ENCODE measurements around the gene HS3ST4. TPM values are rescaled to one million over a fixed set of nuclear protein-coding genes. Genes with fewer than 3 reads are reported as not detected.

Gene HS3ST4
- total RNA-seq (not detected in 2 replicates), polyA plus RNA-seq (not detected in 2 replicates), polyA minus RNA-seq (ENCODE audit: low replicate concordance) (not detected in 2 replicates)
- not detected in 2 replicates for polyA plus RNA-seq (2012)

DNA sequence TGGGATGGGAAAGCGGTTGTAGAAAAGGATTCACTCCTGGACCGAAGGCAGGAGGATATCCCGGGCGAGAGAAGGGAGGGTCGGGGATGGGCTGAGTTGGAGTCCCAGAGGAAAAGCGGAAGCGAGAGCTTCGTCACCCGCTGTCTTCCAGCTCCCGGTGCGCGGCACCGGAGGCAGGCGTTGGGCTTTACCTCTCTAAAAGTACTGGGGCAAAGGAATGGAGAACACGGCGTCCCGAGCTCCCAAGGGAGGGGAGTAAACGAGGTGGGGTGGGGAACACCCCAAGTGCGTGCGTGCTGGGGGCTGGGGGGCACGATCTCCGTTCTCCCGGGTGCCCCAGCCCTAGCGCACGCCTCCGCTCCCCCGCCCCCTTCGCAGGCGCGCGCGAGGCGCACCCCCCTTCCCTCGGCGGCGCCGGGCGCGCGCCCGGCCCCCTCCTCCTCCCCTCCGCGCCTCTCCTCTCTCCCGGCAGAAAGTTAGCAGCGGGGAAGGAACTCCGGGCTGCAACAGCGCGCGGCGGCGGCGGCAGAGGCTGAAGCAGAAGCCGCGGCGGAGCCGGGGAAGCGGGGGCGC lies at the start of gene HS3ST4:
Gene HS3ST4, plus strand, starts transcription at position 441 of the 573 bp plus-strand sequence.
- Histone ChIP-seq H3K4me3 (replicated peaks in 1 of 4; ENCODE audit: control extremely low read depth in 1 of 4, insufficient read depth in 1 of 4, low read depth in 3 of 4, low read length in 4 of 4) (no peak within 1 kb of the TSS), H3K79me2 (ENCODE audit: control insufficient read depth, insufficient read depth, low read length) (no peaks in the 10 kb centered on the region), H3K4me1 (ENCODE audit: control insufficient read depth, extremely low read depth, insufficient read depth, low read length) (no peaks in the 10 kb centered on the region), H3K9me3 (ENCODE audit: control insufficient read depth, insufficient read depth, low read depth, low read length) (no peaks in the 10 kb centered on the region), H3K27me3 (ENCODE audit: control insufficient read depth, insufficient read depth, low read length) (peaks cover 2% of the 10 kb centered on the region), H2AFZ (ENCODE audit: low read length) (no peak within 1 kb of the TSS), H3K36me3 (ENCODE audit: control insufficient read depth, insufficient read depth, low read length) (no peaks in the 10 kb centered on the region), H3K9ac (ENCODE audit: insufficient read depth, low read length) (no peak within 1 kb of the TSS), H3K4me2 (ENCODE audit: extremely low read depth, insufficient read depth, low read length) (no peak within 1 kb of the TSS), H4K20me1 (ENCODE audit: control insufficient read depth, extremely low read depth, insufficient read depth, low read length) (no peaks in the 10 kb centered on the region), H3K27ac (ENCODE audit: insufficient read depth, low read length) (no peak within 1 kb of the TSS)
- peak; percentile 54 for TF ChIP-seq EZH2 (IDR thresholded peaks at IDR 0.05; ENCODE audit: low read length, missing control alignments)
- TF ChIP-seq, protein P1, sequence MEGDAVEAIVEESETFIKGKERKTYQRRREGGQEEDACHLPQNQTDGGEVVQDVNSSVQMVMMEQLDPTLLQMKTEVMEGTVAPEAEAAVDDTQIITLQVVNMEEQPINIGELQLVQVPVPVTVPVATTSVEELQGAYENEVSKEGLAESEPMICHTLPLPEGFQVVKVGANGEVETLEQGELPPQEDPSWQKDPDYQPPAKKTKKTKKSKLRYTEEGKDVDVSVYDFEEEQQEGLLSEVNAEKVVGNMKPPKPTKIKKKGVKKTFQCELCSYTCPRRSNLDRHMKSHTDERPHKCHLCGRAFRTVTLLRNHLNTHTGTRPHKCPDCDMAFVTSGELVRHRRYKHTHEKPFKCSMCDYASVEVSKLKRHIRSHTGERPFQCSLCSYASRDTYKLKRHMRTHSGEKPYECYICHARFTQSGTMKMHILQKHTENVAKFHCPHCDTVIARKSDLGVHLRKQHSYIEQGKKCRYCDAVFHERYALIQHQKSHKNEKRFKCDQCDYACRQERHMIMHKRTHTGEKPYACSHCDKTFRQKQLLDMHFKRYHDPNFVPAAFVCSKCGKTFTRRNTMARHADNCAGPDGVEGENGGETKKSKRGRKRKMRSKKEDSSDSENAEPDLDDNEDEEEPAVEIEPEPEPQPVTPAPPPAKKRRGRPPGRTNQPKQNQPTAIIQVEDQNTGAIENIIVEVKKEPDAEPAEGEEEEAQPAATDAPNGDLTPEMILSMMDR (conservative IDR thresholded peaks at IDR 0.05 in 1 of 2, IDR thresholded peaks at IDR 0.05 in 1 of 2; ENCODE audit: low read depth in 1 of 2, low read length in 2 of 2), result no peak
- no peak for DNase-seq (ENCODE audit: low read depth in 2 of 2)

DNA sequence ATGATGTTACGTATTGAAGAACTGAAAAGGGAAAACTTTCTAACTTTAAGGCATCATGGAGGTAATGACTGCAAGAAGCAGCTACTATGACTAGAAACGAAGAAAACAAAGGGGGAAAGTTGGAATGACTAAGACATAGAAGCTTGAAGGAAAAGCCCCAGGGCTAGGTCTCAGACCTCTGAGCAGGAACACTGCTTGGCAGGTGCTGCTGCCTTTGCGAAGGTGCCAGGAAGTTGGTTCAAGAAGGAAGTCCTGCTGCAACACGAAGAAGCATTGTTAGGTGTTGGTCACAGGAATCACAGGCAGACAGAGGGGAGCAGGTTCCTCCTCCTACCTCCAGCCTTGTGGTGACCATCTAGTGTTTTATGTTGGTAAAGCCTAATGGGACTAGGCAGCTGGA lies 48.1 kb upstream of the HS3ST4 start:
- no peaks in the 10 kb centered on the region for H3K36me3 ChIP-seq (ENCODE audit: control insufficient read depth, insufficient read depth, low read length)
- H3K4me1 ChIP-seq (ENCODE audit: control insufficient read depth, extremely low read depth, insufficient read depth, low read length), result no peaks in the 10 kb centered on the region
- H3K4me3 ChIP-seq (replicated peaks in 1 of 4; ENCODE audit: control extremely low read depth in 1 of 4, insufficient read depth in 1 of 4, low read depth in 3 of 4, low read length in 4 of 4), result no peak overlapping the region
- TF ChIP-seq, protein P1 (conservative IDR thresholded peaks at IDR 0.05 in 1 of 2, IDR thresholded peaks at IDR 0.05 in 1 of 2; ENCODE audit: low read depth in 1 of 2, low read length in 2 of 2), result no peak
- no peak for TF ChIP-seq EZH2 (IDR thresholded peaks at IDR 0.05; ENCODE audit: low read length, missing control alignments)
- no peaks in the 10 kb centered on the region for H3K79me2 ChIP-seq (ENCODE audit: control insufficient read depth, insufficient read depth, low read length)
- H3K9me3 ChIP-seq (ENCODE audit: control insufficient read depth, insufficient read depth, low read depth, low read length), result no peaks in the 10 kb centered on the region
- H2AFZ ChIP-seq (ENCODE audit: low read length), result no peak overlapping the region
- H3K27me3 ChIP-seq (ENCODE audit: control insufficient read depth, insufficient read depth, low read length), result no peaks in the 10 kb centered on the region
- H3K4me2 ChIP-seq (ENCODE audit: extremely low read depth, insufficient read depth, low read length), result no peak overlapping the region
- DNase-seq (ENCODE audit: low read depth in 2 of 2), result no peak
- H4K20me1 ChIP-seq (ENCODE audit: control insufficient read depth, extremely low read depth, insufficient read depth, low read length), result no peaks in the 10 kb centered on the region
- no peak overlapping the region for H3K27ac ChIP-seq (ENCODE audit: insufficient read depth, low read length)
- no peak overlapping the region for H3K9ac ChIP-seq (ENCODE audit: insufficient read depth, low read length)

DNA sequence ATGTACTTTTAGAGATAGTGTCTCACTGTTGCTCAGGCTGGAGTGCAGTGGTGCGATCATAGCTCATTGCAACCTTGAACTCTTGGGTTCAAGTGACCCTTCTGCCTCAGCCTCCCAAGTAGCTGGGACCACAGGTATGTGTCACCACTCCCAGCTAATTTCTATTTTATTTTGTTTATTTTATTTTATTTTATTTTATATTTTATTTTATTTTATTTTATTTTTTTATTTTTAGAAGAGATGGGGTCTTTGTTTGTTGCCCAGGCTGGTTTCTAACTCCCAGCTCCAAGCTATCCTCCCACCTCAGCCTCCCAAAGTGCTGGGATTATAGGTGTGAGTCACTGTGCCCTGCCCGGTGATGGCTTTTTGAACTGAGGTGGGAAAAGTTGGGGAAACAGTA lies 35.1 kb upstream of the HS3ST4 start:
- Histone ChIP-seq H3K4me2 (ENCODE audit: extremely low read depth, insufficient read depth, low read length) (no peak overlapping the region), H3K4me1 (ENCODE audit: control insufficient read depth, extremely low read depth, insufficient read depth, low read length) (no peaks in the 10 kb centered on the region), H2AFZ (ENCODE audit: low read length) (no peak overlapping the region), H3K9ac (ENCODE audit: insufficient read depth, low read length) (no peak overlapping the region), H4K20me1 (ENCODE audit: control insufficient read depth, extremely low read depth, insufficient read depth, low read length) (no peaks in the 10 kb centered on the region), H3K79me2 (ENCODE audit: control insufficient read depth, insufficient read depth, low read length) (no peaks in the 10 kb centered on the region), H3K36me3 (ENCODE audit: control insufficient read depth, insufficient read depth, low read length) (no peaks in the 10 kb centered on the region), H3K9me3 (ENCODE audit: control insufficient read depth, insufficient read depth, low read depth, low read length) (no peaks in the 10 kb centered on the region), H3K4me3 (replicated peaks in 1 of 4; ENCODE audit: control extremely low read depth in 1 of 4, insufficient read depth in 1 of 4, low read depth in 3 of 4, low read length in 4 of 4) (no peak overlapping the region), H3K27ac (ENCODE audit: insufficient read depth, low read length) (no peak overlapping the region), H3K27me3 (ENCODE audit: control insufficient read depth, insufficient read depth, low read length) (no peaks in the 10 kb centered on the region)
- TF ChIP-seq EZH2 (IDR thresholded peaks at IDR 0.05; ENCODE audit: low read length, missing control alignments), result no peak
- TF ChIP-seq, protein P1 (conservative IDR thresholded peaks at IDR 0.05 in 1 of 2, IDR thresholded peaks at IDR 0.05 in 1 of 2; ENCODE audit: low read depth in 1 of 2, low read length in 2 of 2), result no peak
- DNase-seq (ENCODE audit: low read depth in 2 of 2), result no peak
